HPDE6-E6E7 (cell line): ENCODE data around the gene PMS2.
A peak's percentile ranks its signal among the peaks of the same experiment; 100 is the strongest.
"Not testable (repeated sequence)": the region's sequence is repeated elsewhere in the genome, so short reads cannot be mapped to it uniquely, and the experiment has no call there.

Source experiments
- DNase-seq: peaks from one replicate; pipeline ENCODE4 v3.0.0; 2011; ENCODE audit warnings: missing footprints; ENCODE audit errors: extremely low spot score

Gene PMS2, protein sequence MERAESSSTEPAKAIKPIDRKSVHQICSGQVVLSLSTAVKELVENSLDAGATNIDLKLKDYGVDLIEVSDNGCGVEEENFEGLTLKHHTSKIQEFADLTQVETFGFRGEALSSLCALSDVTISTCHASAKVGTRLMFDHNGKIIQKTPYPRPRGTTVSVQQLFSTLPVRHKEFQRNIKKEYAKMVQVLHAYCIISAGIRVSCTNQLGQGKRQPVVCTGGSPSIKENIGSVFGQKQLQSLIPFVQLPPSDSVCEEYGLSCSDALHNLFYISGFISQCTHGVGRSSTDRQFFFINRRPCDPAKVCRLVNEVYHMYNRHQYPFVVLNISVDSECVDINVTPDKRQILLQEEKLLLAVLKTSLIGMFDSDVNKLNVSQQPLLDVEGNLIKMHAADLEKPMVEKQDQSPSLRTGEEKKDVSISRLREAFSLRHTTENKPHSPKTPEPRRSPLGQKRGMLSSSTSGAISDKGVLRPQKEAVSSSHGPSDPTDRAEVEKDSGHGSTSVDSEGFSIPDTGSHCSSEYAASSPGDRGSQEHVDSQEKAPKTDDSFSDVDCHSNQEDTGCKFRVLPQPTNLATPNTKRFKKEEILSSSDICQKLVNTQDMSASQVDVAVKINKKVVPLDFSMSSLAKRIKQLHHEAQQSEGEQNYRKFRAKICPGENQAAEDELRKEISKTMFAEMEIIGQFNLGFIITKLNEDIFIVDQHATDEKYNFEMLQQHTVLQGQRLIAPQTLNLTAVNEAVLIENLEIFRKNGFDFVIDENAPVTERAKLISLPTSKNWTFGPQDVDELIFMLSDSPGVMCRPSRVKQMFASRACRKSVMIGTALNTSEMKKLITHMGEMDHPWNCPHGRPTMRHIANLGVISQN

DNA sequence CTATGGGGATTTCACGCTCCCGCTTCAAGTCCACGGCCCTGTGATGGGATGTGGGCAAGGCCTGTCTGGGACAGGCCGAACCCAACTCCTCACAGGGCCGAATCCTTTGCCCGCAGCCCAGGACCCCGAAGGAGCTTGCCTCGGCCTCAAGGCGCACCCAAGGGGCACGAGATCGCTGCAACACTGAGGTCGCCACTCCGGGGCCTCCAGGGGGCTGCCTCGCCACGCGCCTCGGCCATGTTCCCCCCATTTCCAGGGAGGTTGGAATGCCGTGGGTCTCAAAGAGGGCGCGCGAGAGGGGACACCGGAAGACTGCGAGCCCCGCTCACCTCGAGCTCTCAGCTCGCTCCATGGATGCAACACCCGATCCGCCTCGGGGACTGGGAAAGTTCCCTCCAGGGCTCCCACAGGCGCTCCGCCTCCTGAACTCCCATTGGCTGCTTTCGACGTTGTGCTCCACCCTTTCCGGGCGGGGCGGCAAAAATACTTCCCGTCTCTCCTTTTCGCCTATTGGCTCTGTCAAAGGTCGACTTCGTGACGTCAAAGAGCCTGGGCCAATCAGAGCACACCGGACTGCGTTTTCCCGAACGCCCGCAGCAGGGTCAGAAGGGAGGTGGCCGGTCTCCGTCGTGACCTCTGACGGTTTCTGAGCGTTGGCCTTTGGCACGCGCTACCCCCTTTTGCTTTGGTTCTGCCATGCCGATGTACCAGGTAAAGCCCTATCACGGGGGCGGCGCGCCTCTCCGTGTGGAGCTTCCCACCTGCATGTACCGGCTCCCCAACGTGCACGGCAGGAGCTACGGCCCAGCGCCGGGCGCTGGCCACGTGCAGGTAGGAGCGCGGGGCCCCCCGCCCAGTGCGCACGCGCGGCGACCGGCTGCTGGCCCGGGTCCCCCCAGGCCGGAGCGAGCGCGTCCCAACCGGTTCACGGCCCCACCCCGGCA lies at the start of gene PMS2, which contains the start of gene AIMP2:
Gene PMS2, minus strand, starts transcription at position 382 of the 944 bp plus-strand sequence. Its CDS starts 30 bp downstream, at position 352.
Gene AIMP2, plus strand, starts transcription at position 605 of the 944 bp plus-strand sequence. Its CDS starts 92 bp downstream, at position 697.
- DNase-seq, result peak; percentile 90

DNA sequence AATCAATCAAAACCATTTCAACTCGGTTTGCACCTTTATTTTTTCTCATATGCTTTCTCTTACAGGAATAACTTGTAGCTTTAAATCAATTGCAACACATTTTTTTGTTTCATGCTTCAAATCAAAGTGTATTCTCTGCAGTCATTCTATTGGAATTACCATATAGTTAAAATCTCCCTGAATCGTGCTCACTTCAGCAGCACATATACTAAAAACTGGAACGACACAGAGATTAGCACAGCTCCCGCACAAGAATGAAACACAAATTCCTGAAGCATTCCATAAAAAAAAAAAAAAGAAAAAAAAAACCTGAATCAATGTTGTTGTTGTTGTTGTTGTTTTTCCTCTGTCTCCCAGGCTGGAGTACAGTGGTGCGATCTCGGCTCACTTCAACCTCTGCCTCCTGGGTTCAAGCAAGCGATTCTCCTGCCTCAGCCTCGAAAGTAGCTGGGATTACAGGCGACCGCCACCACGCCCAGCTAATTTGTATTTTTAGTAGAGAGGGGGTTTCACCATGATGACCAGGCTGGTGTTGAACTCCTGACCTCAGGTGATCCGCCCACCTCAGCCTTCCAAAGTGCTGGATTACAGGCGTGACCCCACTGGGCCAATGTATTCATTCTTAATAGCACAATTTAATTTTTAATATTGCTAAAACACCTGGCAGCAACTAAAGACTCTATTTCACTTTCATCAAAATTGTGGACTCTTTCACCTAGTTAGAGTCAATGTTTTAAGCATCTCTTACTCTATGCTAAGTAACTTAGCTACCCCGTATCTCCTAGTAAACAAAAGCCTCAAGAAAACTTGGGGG lies 48.7 kb upstream of the PMS2 start:
- DNase-seq, result no peak

DNA sequence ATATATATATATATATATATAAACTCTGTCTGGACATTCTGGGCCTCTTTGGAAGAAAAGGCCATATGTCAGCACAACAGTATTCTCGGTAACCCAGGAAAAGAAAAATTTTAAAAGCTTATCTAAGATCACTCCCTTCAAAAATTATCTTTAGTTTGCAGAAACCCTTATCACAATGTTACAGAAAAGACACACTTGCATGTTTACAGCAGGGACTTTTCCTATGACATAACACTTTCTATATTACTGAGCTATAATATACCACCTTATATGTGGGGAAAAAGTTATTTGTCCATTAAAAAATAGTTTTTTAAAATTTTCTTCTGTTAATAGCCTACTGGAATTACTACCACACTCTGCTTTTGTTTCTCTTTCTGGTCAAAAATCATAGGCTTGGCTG lies 47.8 kb upstream of the PMS2 start:
- DNase-seq, result no peak

DNA sequence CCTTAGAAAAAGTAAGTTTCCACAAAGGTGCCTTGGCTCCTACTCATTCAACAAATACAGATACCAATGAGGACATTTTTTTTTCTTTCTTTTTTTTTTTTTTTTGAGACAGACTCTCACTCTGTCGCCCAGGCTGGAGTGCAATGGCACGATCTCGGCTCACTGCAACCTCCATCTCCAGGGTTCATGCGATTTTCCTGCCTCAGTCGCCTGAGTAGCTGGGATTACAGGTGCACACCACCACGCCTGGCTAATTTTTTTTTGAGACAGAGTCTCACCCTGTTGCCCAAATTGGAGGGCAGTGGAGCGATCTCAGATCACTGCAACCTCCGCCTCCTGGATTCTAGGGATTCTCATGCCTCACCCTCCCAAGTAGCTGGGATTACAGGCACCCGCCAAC lies 42.3 kb upstream of the PMS2 start:
- DNase-seq, result not testable (repeated sequence)

DNA sequence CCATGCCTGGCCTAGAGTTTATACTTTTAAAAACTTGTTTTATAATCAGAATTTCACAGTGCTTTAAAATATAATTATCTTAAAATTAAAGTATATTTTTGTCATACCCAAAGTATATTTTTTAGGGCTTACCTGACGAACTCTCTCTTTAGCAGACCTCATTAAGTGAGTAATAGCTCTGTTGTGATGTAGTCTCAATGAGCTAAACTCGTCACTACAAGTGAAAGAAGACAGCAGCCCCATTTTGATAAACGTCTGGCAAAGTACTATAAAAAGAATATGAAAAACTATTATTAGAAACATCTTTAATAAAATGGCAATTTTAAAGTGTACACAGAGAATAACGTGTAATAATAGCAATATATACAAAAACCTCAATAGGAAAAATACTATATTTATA lies 40.9 kb upstream of the PMS2 start:
- DNase-seq, result no peak

DNA sequence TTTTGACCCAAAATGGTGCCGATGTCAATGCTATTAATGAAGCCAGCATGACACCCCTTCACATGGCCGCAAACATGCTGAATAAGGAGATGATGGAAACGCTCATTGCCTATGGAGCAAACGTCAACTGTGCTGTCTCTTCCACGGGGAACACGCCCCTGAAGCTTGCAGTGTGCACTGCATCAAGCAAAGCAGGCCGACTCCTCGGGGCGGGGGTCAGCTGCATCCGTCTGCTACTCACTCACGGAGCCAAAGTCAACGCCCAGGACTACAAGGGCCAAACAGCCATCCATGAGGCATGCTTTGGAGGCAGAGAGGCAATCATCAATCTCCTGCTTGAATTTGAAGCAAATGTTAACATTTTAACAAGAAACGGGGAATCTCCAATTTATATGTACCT lies 26.8 kb upstream of the PMS2 start:
- DNase-seq, result no peak

DNA sequence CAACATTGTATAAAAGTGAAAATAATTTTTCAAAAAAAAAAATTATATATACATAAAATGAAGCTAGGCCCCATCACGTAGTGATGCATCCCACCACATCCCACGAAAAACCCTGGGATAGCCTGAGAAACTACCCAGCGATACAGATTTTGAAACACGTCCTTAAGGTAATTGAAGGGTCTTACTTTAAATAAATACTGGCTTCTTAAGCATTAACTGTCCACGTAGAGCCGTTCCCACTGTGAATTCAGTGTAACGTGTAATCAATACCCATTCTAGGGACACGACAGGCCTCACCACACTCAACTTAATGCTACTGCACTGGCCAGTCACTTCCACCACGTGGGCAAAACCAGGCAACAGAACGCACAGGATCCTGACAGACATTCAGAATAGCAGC lies 26.3 kb upstream of the PMS2 start:
- no peak for DNase-seq

DNA sequence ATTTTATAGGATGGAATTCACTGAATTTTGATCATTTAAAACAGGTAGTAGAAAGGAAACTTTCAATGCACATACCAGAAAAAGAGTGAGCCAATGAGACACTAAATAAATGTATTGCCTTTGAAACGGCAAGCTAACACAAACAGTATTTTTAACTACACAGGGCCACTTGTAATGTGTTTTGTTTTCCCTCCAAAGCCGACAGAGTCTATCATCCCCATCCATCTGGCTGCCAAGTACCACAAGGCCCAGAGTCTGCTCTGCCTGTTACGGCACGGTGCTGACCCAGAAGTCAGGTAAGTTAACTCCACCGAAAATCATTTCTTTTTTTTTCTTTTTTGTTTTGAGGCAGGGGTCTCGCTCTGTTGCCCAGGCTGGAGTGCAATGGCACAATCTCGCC lies 23.8 kb upstream of the PMS2 start:
- no peak for DNase-seq

DNA sequence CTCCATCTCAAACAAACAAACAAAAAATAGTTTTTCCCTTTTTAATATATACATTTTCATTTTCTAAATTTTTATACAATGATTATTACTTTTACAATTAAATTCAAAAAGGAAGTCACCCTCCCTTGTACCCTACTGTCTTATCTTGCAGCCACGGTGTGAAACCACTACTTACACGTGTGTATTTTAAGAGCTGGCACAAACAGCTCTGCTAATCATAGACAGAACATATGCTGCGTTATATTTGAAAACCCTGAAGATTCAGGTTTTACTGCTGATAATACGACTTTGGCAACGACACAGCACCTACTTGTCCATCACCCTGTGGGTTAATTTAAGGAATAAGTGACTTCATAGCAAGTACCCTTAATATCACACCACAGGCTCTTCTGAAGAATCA lies 23.3 kb upstream of the PMS2 start:
- no peak for DNase-seq

DNA sequence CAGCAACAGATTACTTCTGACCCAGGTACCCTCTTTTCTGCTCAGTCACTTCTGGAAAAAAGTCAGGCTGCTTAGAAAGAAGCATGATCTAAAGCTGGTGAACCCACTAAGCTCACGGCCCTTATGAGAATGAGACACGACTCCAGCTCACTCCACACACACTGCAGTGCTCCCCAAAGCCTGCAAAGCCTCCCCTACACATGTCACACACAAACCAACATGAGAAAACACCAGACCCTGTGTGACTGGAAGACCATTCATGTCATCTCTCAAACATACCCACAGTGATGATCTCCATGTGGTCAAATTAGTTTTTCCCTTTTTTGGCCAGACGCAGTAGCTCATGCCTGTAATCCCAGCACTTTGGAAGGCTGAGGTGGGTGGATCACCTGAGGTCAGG lies 22.7 kb upstream of the PMS2 start:
- no peak for DNase-seq

DNA sequence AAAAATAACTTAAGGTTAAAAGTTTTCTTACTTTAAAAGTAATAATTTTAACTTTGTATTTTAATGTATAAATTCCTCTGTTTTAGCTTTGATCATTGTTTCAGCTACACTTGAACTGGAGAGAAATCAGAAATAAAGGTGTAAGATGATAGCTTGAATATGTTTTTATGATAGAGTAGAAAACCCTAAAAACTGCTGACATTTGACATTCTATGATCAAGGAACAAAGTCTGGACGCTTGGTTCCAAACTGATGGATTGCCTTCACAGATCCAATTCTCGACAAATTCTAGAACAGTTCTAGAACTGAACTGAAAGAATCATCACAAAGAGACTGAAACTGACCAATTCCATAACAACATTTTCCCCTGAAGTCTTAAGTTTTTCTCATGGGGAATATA lies 22.1 kb upstream of the PMS2 start, which contains the start of gene ANKRD61:
Gene ANKRD61, plus strand, starts transcription at position 389 of the 400 bp plus-strand sequence. Its CDS starts 0 bp downstream, at position 389.
- no peak for DNase-seq

DNA sequence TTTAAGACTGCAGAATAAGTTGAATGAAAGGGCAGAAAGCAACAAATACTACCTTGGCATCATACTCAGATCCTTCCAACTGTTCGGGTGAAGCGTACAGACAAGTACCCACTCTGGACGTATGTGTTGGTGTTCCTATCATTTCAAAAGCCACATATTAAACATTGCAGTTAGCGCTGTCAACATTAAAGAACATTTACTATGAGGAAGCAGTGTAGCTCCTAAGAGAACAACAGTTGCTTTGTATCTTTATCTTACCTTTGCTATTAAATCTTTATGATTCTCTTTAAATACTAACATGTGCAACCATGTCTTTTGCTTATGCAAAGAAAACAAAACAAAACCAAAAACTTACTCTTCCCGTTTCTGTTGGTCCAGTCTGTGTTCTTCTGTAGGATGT lies 19.7 kb upstream of the PMS2 start:
- DNase-seq, result no peak

DNA sequence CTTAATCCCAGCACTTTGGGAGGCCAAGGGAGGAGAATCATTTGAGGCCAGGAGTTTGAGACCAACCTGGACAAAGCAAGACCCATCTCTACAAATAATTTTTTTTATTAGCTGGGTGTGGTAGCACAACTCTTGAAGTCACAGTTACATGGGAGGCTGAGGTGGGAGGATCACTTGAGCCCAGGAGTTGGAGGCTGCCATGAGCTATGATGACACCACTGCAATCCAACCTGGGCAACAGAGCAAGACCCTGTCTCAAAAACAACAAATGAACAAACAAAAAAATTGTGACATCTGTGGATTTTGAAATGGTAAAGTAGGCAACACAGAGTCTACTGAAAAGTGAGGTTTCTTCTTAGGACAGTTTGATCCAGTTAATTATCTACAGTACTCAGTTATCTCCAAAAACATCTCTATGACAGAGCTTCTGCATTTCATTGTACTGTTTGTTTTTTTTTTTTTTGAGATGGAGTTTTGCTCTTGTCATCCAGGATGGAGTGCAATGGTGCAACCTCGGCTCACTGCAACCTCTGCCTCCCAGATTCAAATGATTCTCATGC lies 19.0 kb upstream of the PMS2 start:
- no peak for DNase-seq

DNA sequence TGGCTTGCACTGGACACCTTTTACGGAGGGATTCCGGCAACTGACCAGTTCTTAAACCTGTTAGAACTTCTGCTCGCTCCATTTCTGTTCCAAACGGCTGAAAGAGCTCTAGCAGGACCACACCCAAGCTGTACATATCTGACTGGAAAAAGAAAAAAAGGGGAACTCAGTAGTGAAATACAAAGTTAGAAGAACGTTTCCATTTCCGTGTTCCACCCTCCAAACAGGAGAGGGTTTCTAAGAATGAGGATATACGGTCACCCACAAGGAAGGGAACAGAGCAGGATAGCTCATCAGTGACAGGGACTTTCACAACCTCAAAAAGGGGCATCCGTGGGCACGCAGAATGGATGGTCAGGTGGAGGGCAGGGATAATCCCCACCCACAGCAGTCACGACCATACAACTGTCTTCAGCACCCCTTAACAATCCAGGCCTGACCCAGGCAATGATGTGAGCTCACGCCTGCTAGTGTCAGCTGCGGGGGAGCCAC lies 18.0 kb upstream of the PMS2 start:
- no peak for DNase-seq

DNA sequence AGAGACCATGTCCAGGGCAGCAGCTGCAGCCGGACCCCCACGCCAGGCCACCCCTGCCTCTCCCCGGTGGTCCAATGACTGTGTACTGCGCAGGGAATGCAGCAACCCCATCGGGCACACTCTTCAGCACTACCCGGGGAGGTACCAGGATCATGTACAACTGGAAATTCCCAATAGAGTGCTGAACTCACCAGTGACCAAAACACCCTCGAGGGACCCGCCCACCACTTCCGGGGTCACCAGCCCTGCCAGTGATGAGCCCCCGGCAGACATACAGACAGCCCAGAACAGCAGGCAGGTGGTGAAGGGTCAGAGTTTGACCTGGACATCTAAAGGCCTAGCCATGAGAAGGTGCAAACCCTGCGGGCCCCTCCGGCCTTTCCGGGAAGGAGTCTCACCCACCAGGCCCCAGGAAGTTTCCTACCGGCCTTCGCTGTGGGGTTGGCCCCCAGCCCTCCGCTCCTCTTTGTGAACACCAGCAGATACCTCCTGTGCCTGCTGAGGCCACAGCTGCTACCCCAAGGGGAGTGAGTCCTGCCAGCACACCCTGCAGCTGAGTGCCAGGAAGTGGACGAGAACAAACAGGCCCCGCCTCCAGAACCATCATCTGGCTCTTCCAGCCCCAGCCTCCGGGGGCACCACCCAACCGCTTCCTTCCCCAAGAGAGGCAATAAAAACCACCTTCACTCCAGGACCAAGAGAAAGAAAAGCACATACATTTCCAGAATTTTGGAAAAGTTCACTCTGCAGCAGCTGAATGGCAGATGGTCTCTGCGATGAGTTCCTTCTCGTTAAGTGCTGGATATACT lies 17.4 kb upstream of the PMS2 start:
- peak; percentile 14 for DNase-seq

DNA sequence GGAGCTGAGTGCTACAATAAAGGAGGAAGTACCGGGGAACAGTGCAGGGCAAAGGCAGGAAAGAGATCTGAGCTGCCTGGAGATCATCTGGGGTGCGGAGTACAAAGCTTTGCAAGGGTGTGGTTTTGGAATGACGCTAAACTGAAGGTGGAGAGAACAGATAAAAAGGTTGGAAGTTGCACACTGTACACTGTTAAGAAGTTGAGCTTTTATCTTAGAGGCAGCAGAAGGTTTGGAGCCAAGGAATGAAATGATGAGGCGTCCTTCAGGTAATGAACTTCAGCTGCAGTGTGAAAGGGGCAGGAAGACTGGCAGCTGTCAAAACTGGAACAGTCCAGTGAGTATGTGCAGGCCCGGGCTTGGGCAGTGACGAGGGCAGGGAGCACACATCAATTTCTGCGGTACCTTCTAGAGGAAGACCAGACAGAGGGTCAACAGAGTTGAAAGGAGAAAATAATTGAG lies 15.2 kb upstream of the PMS2 start:
- no peak for DNase-seq

DNA sequence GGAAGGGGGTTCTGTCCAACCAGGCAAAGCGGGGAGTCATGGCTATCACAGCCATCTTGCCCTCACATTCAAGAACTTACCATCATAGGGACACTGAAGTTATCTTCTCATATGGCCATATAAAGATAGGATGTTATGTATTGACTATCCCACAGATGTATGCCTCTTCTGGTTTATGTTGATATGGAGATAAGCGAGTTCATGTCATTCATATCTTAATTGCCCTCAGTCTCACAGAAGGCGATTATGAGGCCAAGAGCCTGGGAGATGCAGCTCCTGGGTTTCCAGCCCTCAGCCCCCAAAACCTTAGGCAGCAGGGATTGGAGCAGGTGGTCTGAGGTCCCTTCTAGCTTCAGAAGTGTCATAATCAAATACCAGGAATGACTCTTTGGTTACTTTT lies 13.9 kb upstream of the PMS2 start:
- no peak for DNase-seq

DNA sequence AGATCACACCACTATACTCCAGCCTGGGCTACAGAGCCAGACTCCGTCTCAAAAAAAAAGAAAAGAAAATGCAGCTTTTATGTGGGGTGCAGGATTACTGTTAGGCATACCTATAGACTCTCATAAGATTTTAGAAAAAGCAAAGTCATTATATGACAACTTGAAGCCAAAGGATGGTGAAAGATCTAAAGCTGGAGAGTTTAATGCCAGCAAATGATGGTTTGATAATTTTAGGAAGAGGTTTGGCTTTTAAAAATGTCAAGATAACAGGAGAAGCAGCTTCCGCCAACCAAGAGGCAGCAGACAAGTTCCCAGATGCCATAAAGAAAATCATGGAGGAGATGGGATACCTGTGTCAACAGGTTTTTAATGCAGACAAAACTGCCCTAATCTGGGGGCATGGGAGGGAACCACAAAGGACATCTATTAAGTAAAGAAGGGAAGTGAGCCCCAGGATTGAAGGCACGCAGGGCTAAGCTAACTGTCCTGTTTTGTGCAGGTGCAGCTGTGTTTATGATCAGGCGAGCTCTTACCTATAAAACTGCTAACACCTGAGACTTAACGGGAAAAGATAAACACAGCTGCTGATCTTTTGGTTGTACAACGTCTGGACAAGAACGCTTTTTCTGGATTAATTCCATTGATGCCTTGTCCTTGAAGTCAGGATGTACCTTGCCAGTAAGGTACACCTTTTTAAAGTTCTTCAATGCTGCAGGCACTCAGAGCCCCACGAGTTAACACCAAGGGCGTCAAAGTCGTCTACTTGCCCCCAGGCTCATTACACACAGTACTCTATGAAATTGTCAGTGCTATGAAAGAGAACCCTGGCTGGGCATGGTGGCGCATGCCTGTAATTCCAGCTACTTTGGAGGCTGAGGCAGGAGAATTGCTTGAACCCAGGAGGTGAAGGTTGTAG lies 11.8 kb upstream of the PMS2 start:
- no peak for DNase-seq
